GM12872 (cell line): ENCODE results near the gene NAV3.

Experiments
- CTCF ChIP-seq: IDR thresholded peaks from 3 replicates; pipeline ENCODE4 v1.5.1; 2011; ENCODE audit warnings: low read depth, mild to moderate bottlenecking, low read length, moderate library complexity; ENCODE audit not compliant: insufficient read depth

Gene NAV3

GRCh38 chr12:77983859-77984258, 153.2 kb downstream of the NAV3 start:
- TF ChIP-seq CTCF = no peak

- no peak for TF ChIP-seq CTCF
Observed at GRCh38 chr12:77992760-77993159, 162.1 kb downstream of the NAV3 start.

- no peak for TF ChIP-seq CTCF
Observed at GRCh38 chr12:77993658-77994057, 163.0 kb downstream of the NAV3 start.

GRCh38 chr12:77995436-77996167, 164.9 kb downstream of the NAV3 start:
- no peak for TF ChIP-seq CTCF

- TF ChIP-seq CTCF = no peak
Observed at GRCh38 chr12:77996670-77997069, 166.0 kb downstream of the NAV3 start.

GRCh38 chr12:77998236-77998786, 167.6 kb downstream of the NAV3 start:
- TF ChIP-seq CTCF = no peak

GRCh38 chr12:77999074-77999715, 168.5 kb downstream of the NAV3 start:
- no peak for TF ChIP-seq CTCF
